GM23338 (cell line): ENCODE results near the gene CHRNA7.

ENCODE experiments used
- CREB1 ChIP-seq: fragments of 250-450 bp; sonication (Bioruptor Pico); IDR thresholded peaks from 2 replicates; pipeline ENCODE4 v1.5.0; 2020; ENCODE audit warnings: low read depth, mild to moderate bottlenecking, moderate library complexity
- CTCF ChIP-seq, 2 experiments: fragments of 200-600 bp in 1 of 2; sonication (generic) in 1 of 2; conservative IDR thresholded peaks; 2 replicates each; pipeline versions ENCODE4 v1.5.1 to v1.6.1; 2016 to 2017; ENCODE audit warnings: antibody characterized with exemption in 2 of 2, low read depth in 2 of 2, mild to moderate bottlenecking in 2 of 2, moderate library complexity in 1 of 2
- ETS1 ChIP-seq: IDR thresholded peaks from 2 replicates; pipeline ENCODE4 v1.6.1; 2016; ENCODE audit warnings: antibody characterized with exemption
- EZH2 ChIP-seq: fragments of 200-600 bp; sonication (generic); IDR thresholded peaks from one replicate; pipeline ENCODE4 v1.8.0; 2017; ENCODE audit warnings: antibody characterized with exemption, mild to moderate bottlenecking, low read depth; ENCODE audit not compliant: unreplicated experiment
- EZH2phosphoT487 ChIP-seq: fragments of 200-600 bp; sonication (generic); IDR thresholded peaks from one replicate; pipeline ENCODE4 v1.8.1; 2018; ENCODE audit warnings: antibody characterized with exemption; ENCODE audit not compliant: unreplicated experiment
- JUNB ChIP-seq: IDR thresholded peaks from one replicate; pipeline ENCODE4 v1.6.1; 2016; ENCODE audit warnings: antibody characterized with exemption; ENCODE audit not compliant: unreplicated experiment
- NANOG ChIP-seq: IDR thresholded peaks from 2 replicates; pipeline ENCODE4 v1.6.1; 2016; ENCODE audit warnings: antibody characterized with exemption, borderline replicate concordance
- POLR2AphosphoS5 ChIP-seq: IDR thresholded peaks from 2 replicates; pipeline ENCODE4 v1.6.1; 2016; ENCODE audit warnings: antibody characterized with exemption, low read depth
- STAT1 ChIP-seq: IDR thresholded peaks from one replicate; pipeline ENCODE4 v1.6.1; 2016; ENCODE audit warnings: antibody characterized with exemption; ENCODE audit not compliant: unreplicated experiment
- ZNF114 ChIP-seq: fragments of 250-450 bp; sonication (Bioruptor Pico); IDR thresholded peaks from 2 replicates; pipeline ENCODE4 v1.5.0; 2020; ENCODE audit warnings: mild to moderate bottlenecking, moderate library complexity
- ZNF331 ChIP-seq: fragments of 250-450 bp; sonication (Bioruptor Pico); IDR thresholded peaks from 2 replicates; pipeline ENCODE4 v1.5.0; 2020; ENCODE audit warnings: low read depth, mild to moderate bottlenecking, moderate library complexity
- TF ChIP-seq, protein P1 (sequence below): IDR thresholded peaks from one replicate; pipeline ENCODE4 v1.6.1; 2018; ENCODE audit warnings: antibody characterized with exemption; ENCODE audit not compliant: unreplicated experiment
- TF ChIP-seq, protein P2 (sequence below): fragments of 250-450 bp; sonication (Bioruptor Pico); IDR thresholded peaks from 2 replicates; pipeline ENCODE4 v1.5.0; 2020; ENCODE audit warnings: mild to moderate bottlenecking, moderate library complexity

GRCh38 chr15:32108661-32109060, 78.3 kb downstream of the CHRNA7 start:
- TF ChIP-seq CTCF (conservative IDR thresholded peaks at IDR 0.05; ENCODE audit: low read depth in 2 of 2): no peak
- TF ChIP-seq, protein P1, sequence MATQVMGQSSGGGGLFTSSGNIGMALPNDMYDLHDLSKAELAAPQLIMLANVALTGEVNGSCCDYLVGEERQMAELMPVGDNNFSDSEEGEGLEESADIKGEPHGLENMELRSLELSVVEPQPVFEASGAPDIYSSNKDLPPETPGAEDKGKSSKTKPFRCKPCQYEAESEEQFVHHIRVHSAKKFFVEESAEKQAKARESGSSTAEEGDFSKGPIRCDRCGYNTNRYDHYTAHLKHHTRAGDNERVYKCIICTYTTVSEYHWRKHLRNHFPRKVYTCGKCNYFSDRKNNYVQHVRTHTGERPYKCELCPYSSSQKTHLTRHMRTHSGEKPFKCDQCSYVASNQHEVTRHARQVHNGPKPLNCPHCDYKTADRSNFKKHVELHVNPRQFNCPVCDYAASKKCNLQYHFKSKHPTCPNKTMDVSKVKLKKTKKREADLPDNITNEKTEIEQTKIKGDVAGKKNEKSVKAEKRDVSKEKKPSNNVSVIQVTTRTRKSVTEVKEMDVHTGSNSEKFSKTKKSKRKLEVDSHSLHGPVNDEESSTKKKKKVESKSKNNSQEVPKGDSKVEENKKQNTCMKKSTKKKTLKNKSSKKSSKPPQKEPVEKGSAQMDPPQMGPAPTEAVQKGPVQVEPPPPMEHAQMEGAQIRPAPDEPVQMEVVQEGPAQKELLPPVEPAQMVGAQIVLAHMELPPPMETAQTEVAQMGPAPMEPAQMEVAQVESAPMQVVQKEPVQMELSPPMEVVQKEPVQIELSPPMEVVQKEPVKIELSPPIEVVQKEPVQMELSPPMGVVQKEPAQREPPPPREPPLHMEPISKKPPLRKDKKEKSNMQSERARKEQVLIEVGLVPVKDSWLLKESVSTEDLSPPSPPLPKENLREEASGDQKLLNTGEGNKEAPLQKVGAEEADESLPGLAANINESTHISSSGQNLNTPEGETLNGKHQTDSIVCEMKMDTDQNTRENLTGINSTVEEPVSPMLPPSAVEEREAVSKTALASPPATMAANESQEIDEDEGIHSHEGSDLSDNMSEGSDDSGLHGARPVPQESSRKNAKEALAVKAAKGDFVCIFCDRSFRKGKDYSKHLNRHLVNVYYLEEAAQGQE: no peak
- TF ChIP-seq STAT1: no peak
- no peak for TF ChIP-seq POLR2AphosphoS5
- no peak for TF ChIP-seq EZH2
- no peak for TF ChIP-seq EZH2phosphoT487
- no peak for TF ChIP-seq CREB1 (CRISPR knock-in tag)
- TF ChIP-seq JUNB: no peak
- TF ChIP-seq NANOG: no peak
- TF ChIP-seq ETS1: no peak
- TF ChIP-seq, protein P2, sequence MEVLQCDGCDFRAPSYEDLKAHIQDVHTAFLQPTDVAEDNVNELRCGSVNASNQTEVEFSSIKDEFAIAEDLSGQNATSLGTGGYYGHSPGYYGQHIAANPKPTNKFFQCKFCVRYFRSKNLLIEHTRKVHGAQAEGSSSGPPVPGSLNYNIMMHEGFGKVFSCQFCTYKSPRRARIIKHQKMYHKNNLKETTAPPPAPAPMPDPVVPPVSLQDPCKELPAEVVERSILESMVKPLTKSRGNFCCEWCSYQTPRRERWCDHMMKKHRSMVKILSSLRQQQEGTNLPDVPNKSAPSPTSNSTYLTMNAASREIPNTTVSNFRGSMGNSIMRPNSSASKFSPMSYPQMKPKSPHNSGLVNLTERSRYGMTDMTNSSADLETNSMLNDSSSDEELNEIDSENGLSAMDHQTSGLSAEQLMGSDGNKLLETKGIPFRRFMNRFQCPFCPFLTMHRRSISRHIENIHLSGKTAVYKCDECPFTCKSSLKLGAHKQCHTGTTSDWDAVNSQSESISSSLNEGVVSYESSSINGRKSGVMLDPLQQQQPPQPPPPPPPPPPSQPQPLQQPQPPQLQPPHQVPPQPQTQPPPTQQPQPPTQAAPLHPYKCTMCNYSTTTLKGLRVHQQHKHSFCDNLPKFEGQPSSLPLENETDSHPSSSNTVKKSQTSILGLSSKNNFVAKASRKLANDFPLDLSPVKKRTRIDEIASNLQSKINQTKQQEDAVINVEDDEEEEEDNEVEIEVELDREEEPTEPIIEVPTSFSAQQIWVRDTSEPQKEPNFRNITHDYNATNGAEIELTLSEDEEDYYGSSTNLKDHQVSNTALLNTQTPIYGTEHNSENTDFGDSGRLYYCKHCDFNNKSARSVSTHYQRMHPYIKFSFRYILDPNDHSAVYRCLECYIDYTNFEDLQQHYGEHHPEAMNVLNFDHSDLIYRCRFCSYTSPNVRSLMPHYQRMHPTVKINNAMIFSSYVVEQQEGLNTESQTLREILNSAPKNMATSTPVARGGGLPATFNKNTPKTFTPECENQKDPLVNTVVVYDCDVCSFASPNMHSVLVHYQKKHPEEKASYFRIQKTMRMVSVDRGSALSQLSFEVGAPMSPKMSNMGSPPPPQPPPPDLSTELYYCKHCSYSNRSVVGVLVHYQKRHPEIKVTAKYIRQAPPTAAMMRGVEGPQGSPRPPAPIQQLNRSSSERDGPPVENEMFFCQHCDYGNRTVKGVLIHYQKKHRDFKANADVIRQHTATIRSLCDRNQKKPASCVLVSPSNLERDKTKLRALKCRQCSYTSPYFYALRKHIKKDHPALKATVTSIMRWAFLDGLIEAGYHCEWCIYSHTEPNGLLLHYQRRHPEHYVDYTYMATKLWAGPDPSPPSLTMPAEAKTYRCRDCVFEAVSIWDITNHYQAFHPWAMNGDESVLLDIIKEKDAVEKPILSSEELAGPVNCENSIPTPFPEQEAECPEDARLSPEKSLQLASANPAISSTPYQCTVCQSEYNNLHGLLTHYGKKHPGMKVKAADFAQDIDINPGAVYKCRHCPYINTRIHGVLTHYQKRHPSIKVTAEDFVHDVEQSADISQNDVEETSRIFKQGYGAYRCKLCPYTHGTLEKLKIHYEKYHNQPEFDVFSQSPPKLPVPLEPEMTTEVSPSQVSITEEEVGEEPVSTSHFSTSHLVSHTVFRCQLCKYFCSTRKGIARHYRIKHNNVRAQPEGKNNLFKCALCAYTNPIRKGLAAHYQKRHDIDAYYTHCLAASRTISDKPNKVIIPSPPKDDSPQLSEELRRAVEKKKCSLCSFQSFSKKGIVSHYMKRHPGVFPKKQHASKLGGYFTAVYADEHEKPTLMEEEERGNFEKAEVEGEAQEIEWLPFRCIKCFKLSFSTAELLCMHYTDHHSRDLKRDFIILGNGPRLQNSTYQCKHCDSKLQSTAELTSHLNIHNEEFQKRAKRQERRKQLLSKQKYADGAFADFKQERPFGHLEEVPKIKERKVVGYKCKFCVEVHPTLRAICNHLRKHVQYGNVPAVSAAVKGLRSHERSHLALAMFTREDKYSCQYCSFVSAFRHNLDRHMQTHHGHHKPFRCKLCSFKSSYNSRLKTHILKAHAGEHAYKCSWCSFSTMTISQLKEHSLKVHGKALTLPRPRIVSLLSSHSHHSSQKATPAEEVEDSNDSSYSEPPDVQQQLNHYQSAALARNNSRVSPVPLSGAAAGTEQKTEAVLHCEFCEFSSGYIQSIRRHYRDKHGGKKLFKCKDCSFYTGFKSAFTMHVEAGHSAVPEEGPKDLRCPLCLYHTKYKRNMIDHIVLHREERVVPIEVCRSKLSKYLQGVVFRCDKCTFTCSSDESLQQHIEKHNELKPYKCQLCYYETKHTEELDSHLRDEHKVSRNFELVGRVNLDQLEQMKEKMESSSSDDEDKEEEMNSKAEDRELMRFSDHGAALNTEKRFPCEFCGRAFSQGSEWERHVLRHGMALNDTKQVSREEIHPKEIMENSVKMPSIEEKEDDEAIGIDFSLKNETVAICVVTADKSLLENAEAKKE (CRISPR knock-in tag): no peak
- TF ChIP-seq ZNF331 (CRISPR knock-in tag): no peak
- no peak for TF ChIP-seq ZNF114 (CRISPR knock-in tag)
